GM12801 (cell line): Measurements from ENCODE around the gene SPTBN4.

Experiments used
- CTCF ChIP-seq: IDR thresholded peaks from one replicate; pipeline ENCODE4 v1.5.1; 2011; ENCODE audit warnings: control low read depth; ENCODE audit not compliant: insufficient read length; ENCODE audit errors: extremely low read depth

Gene SPTBN4

GRCh38 chr19:40512110-40512472 is 45.3 kb downstream of the SPTBN4 start:
- no peak for TF ChIP-seq CTCF

- TF ChIP-seq CTCF: no peak
Measured at GRCh38 chr19:40512473-40513344, 45.9 kb downstream of the SPTBN4 start.

GRCh38 chr19:40513345-40513678 is 46.5 kb downstream of the SPTBN4 start:
- TF ChIP-seq CTCF: no peak

GRCh38 chr19:40513741-40514315 is 47.0 kb downstream of the SPTBN4 start:
- no peak for TF ChIP-seq CTCF

GRCh38 chr19:40517248-40517647 is 50.4 kb downstream of the SPTBN4 start:
- TF ChIP-seq CTCF: no peak

GRCh38 chr19:40519352-40520322 is 52.8 kb downstream of the SPTBN4 start:
- no peak for TF ChIP-seq CTCF

GRCh38 chr19:40521276-40521675 is 54.5 kb downstream of the SPTBN4 start:
- no peak for TF ChIP-seq CTCF
